OCI-LY3 (cell line): ENCODE results near the gene DENND2A.

Source experiments
- H2AFZ ChIP-seq: fragments of 200-600, 300-600 bp; shearing (Covaris generic); 2 replicates; pipeline ENCODE4 v1.6.0; 2014; ENCODE audit warnings: antibody characterized with exemption, low read depth, low read length
- H3K27ac ChIP-seq: fragments of 200-600, 300-600 bp; sonication (generic); 2 replicates; pipeline ENCODE4 v1.5.1; 2014; ENCODE audit warnings: mild to moderate bottlenecking, low read length, moderate library complexity, mixed read lengths
- H3K27me3 ChIP-seq: fragments of 200-600, 300-600 bp; sonication (generic); 2 replicates; pipeline ENCODE4 v1.6.1; 2014; ENCODE audit warnings: low read depth, low read length, mixed read lengths
- H3K36me3 ChIP-seq: fragments of 200-600, 300-600 bp; sonication (generic); replicated peaks from 2 replicates; pipeline ENCODE3; 2014; ENCODE audit warnings: low read depth, low read length, mixed read lengths
- H3K4me1 ChIP-seq: fragments of 300-600, 200-600 bp; sonication (generic); 2 replicates; pipeline ENCODE4 v1.6.1; 2014; ENCODE audit warnings: low read length, mixed read lengths
- H3K4me2 ChIP-seq: fragments of 200-600, 300-600 bp; sonication (generic); 2 replicates; pipeline ENCODE4 v1.6.1; 2014; ENCODE audit warnings: low read length, mixed read lengths
- H3K4me3 ChIP-seq: fragments of 300-600, 200-600 bp; sonication (generic); 2 replicates; pipeline ENCODE4 v1.5.1; 2014; ENCODE audit warnings: antibody characterized with exemption, mild to moderate bottlenecking, low read length, moderate library complexity
- H3K79me2 ChIP-seq: fragments of 300-600, 200-600 bp; shearing (Covaris generic); 2 replicates; pipeline ENCODE4 v1.6.1; 2014; ENCODE audit warnings: mild to moderate bottlenecking, low read length, mixed read lengths
- H3K9ac ChIP-seq: fragments of 300-600, 200-600 bp; shearing (Covaris generic); 2 replicates; pipeline ENCODE4 v1.6.0; 2014; ENCODE audit warnings: mild to moderate bottlenecking, low read length, moderate library complexity
- H3K9me3 ChIP-seq: fragments of 200-600, 300-600 bp; shearing (Covaris generic); 2 replicates; pipeline ENCODE4 v1.6.1; 2014; ENCODE audit warnings: low read length, mixed read lengths; ENCODE audit not compliant: insufficient read depth
- H4K20me1 ChIP-seq: fragments of 200-600, 300-600 bp; sonication (generic); 2 replicates; pipeline ENCODE4 v1.6.1; 2016; ENCODE audit warnings: low read length, mixed read lengths; ENCODE audit not compliant: insufficient read depth
- EZH2phosphoT487 ChIP-seq: fragments of 200-600 bp; shearing (Covaris generic); IDR thresholded peaks from 2 replicates; pipeline ENCODE4 v1.6.1; 2018; ENCODE audit warnings: antibody characterized with exemption, mixed run types, low read depth
- TF ChIP-seq, protein P1 (sequence below): fragments of 200-600, 300-600 bp; sonication (generic); IDR thresholded peaks from 2 replicates; pipeline ENCODE4 v1.5.1; 2014; ENCODE audit warnings: antibody characterized with exemption, low read length, low read depth

DENND2A gene

DNA sequence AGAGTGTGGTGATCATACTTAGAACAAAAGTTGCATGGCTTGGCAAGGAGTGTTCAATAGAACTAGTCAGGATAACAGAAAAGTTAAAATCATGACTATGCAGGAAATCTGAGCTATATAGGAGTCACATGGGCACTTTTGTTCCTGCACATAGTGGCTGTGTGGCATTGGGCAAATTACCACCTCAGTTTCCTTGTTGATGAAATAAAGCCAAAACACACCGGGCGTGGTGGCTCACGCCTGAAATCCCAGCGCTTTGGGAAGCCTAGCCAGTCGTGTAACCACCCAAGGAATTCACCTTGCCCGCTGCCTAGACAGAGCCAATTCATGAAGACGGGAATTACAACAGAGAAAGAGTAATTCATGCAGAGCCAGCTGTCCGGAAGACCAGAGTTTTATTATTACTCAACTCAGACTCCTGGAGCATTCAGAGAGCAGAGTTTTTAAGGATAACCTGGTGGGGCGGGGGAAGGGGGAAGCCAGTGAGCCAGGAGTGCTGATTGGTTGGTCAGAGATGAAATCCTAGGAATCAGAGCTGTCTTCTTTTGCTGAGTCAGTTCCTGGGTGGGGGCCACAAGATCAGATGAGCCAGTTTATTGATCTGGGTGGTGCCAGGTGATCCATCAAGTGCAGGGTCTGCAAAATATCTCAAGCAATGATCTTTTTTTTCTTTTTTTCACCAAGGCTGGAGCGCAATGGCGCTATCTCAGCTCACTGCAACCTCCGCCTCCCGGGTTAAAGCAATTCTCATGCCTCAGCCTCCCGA is 154.9 kb downstream of the DENND2A start:
- Histone ChIP-seq H2AFZ (no peak overlapping the region), H3K4me2 (no peak overlapping the region), H3K79me2 (no peaks in the 10 kb centered on the region), H3K36me3 (no peaks in the 10 kb centered on the region), H3K27me3 (peaks cover 2% of the 10 kb centered on the region; the same call in 1 of the 2 replicates), H3K4me1 (no peaks in the 10 kb centered on the region), H3K9me3 (no peaks in the 10 kb centered on the region), H3K4me3 (no peak overlapping the region), H3K9ac (no peak overlapping the region), H3K27ac (no peak overlapping the region), H4K20me1 (no peaks in the 10 kb centered on the region)
- TF ChIP-seq EZH2phosphoT487, result no peak
- TF ChIP-seq, protein P1, sequence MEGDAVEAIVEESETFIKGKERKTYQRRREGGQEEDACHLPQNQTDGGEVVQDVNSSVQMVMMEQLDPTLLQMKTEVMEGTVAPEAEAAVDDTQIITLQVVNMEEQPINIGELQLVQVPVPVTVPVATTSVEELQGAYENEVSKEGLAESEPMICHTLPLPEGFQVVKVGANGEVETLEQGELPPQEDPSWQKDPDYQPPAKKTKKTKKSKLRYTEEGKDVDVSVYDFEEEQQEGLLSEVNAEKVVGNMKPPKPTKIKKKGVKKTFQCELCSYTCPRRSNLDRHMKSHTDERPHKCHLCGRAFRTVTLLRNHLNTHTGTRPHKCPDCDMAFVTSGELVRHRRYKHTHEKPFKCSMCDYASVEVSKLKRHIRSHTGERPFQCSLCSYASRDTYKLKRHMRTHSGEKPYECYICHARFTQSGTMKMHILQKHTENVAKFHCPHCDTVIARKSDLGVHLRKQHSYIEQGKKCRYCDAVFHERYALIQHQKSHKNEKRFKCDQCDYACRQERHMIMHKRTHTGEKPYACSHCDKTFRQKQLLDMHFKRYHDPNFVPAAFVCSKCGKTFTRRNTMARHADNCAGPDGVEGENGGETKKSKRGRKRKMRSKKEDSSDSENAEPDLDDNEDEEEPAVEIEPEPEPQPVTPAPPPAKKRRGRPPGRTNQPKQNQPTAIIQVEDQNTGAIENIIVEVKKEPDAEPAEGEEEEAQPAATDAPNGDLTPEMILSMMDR, result no peak

DNA sequence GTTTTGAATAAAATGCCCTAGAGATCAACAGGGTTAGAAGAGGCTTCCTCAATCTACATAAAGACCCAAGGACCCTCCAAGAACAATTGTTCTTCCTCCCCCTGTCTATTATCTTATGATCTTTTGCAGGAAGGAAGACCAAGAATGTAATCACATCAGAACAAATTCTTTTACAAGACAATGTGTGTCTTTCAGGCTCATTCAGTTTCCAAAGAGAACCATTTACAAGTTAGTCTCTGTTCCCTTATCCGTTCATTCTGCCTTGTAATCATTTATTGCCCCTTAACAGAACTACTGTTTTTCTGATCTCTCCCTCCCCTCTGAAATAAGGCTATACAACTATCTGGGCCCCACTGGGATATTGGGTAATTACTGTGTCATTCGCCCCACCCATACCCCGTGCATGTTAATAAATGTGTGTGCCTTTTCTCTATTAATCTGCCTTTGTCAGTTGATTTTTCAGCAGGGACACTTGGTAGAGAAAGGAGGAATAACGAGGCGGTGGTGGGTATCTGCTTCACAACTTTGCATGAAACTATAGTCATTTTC is 155.6 kb downstream of the DENND2A start:
- H3K9ac ChIP-seq, result no peak overlapping the region
- H4K20me1 ChIP-seq, result no peaks in the 10 kb centered on the region
- no peaks in the 10 kb centered on the region for H3K9me3 ChIP-seq
- H3K79me2 ChIP-seq, result no peaks in the 10 kb centered on the region
- TF ChIP-seq, protein P1, result no peak
- no peak for TF ChIP-seq EZH2phosphoT487
- H3K27ac ChIP-seq, result no peak overlapping the region
- H3K4me3 ChIP-seq, result no peak overlapping the region
- no peaks in the 10 kb centered on the region for H3K36me3 ChIP-seq
- H3K4me2 ChIP-seq, result no peak overlapping the region
- H2AFZ ChIP-seq, result no peak overlapping the region
- H3K27me3 ChIP-seq, result peaks cover 2% of the 10 kb centered on the region; the same call in 1 of the 2 replicates
- H3K4me1 ChIP-seq, result no peaks in the 10 kb centered on the region

DNA sequence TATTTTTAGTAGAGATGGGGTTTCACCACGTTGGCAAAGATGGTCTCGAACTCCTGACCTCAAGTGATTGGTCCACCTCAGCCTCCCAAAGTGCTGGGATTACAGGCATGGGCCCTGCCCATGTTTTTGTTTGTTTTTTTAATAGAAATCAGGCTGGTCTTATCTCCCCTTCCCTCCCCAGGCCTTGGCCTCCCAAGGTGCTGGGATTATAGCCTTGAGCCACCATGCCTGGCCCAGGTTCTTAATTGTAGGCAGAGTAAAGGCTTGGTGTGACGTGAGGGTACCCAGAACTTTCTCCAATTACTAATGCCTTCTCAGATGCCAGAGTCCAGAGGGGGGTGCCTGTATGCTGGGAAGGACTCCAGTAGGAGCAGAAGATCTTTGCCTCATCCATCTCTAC is 156.1 kb downstream of the DENND2A start:
- no peak overlapping the region for H2AFZ ChIP-seq
- no peaks in the 10 kb centered on the region for H4K20me1 ChIP-seq
- no peak overlapping the region for H3K4me2 ChIP-seq
- peaks cover 4% of the 10 kb centered on the region; the same call in 1 of the 2 replicates for H3K4me1 ChIP-seq
- H3K9me3 ChIP-seq, result no peaks in the 10 kb centered on the region
- no peak overlapping the region for H3K9ac ChIP-seq
- no peak for TF ChIP-seq EZH2phosphoT487
- TF ChIP-seq, protein P1, result no peak
- H3K27ac ChIP-seq, result no peak overlapping the region
- H3K4me3 ChIP-seq, result no peak overlapping the region
- H3K27me3 ChIP-seq, result peaks cover 2% of the 10 kb centered on the region; the same call in 1 of the 2 replicates
- no peaks in the 10 kb centered on the region for H3K79me2 ChIP-seq
- no peaks in the 10 kb centered on the region for H3K36me3 ChIP-seq

DNA sequence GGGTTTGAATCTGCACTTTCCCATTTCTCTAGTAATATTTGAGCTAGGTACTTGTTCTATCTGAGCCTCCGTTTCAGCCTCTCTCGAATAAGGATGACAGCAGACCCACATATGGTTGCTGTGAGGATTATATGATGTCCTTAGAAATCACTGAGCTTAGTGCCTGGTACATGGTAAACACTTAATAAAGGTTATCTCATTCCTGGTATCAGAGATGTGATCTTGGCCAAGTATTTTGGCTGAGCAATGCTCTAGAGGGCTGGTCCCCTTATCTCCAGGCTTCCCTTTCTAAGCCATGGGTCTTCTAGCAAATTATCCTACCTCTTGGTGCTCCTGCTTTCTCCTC is 160.9 kb downstream of the DENND2A start:
- Histone ChIP-seq H3K9me3 (no peaks in the 10 kb centered on the region), H3K27ac (no peak overlapping the region)

More for the DNA sequence above, 160.9 kb downstream of the DENND2A start:
- Histone ChIP-seq H3K4me3 (peak overlapping the region; percentile 90), H3K4me2 (peak overlapping the region; percentile 99), H3K9ac (peak overlapping the region; percentile 78; the same call in 1 of the 2 replicates), H3K27me3 (0 out of 2 replicates have a peak, but pooled peaks cover 2% of the 10 kb centered on the region), H2AFZ (peak overlapping the region; percentile 99), H4K20me1 (peaks cover 32% of the 10 kb centered on the region), H3K79me2 (peaks cover 44% of the 10 kb centered on the region), H3K4me1 (peaks cover 17% of the 10 kb centered on the region), H3K36me3 (no peaks in the 10 kb centered on the region)
- TF ChIP-seq EZH2phosphoT487, result no peak
- TF ChIP-seq, protein P1, result no peak
